HG03064 (cell line): Measurements from ENCODE around the gene TLX1.
"Not testable (repeated sequence)": the region's sequence is repeated elsewhere in the genome, so short reads cannot be mapped to it uniquely, and the experiment has no call there.

Source experiments
- ATAC-seq: cut with Tn5 transposase; IDR thresholded peaks from one replicate; pipeline ENCODE4 v1.9.1; 2021; ENCODE audit warnings: low read depth; ENCODE audit not compliant: unreplicated experiment

The TLX1 gene

GRCh38 chr10:101146392-101147251 is 15.5 kb downstream of the TLX1 start:
- ATAC-seq, result no peak

GRCh38 chr10:101151395-101151794 is 20.3 kb downstream of the TLX1 start:
- no peak for ATAC-seq

DNA sequence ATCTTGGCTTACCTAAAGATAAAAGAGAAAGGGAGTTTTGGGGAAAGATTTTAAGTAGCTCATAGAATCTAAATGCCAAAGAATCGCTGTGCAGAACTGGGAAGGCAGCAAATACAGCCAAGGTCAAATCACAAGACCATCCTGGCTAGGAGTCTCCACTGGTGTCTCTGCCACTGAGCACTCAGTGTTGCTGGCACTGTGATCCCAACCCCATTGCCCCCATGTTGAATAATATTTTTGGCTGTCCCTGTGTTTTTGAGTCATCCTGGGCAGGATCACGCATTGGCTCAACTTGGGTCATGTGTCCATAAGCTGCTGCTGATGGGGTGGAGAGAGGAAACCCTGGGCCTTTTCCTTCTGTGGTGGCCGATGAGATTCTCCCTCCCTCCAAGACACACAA is 21.2 kb downstream of the TLX1 start:
- no peak for ATAC-seq

DNA sequence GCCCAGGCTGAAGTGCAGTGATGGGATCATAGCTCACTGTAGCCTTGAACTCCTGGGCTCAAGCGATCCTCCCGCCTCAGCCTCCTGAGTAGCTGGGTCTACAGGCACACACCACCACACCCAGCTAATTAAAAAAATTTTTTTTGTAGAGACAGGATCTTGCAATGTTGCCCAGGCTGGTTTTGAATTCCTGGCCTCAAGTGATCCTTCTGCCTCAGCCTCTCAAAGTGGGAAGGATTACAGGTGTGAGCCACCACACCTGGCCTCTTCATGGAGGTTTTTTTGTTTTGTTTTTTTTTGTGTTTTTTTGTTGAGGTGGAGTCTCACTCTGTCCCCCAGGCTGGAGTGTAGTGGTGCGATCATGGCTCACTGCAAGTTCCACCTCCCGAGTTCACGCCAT is 23.4 kb downstream of the TLX1 start:
- ATAC-seq, result not testable (repeated sequence)

DNA sequence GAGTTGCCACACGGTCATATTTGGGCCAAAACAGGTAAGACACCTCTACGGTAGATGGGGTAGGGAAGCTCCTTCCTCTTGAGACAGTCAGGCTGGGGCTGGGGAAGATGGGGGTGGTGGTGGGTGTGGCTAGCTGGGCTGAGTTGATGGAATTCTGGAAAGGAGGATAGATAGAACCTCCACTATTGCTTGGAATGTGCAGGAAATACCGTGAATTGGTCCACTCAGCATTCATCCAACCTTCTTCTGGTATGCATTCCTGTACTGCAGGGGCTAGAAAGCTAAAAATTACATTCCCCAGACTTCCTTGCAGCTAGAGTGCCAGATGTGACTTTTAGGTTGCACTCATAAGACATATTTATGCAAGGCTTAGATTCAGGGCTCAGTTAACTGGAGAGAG is 24.8 kb downstream of the TLX1 start:
- ATAC-seq, result no peak

DNA sequence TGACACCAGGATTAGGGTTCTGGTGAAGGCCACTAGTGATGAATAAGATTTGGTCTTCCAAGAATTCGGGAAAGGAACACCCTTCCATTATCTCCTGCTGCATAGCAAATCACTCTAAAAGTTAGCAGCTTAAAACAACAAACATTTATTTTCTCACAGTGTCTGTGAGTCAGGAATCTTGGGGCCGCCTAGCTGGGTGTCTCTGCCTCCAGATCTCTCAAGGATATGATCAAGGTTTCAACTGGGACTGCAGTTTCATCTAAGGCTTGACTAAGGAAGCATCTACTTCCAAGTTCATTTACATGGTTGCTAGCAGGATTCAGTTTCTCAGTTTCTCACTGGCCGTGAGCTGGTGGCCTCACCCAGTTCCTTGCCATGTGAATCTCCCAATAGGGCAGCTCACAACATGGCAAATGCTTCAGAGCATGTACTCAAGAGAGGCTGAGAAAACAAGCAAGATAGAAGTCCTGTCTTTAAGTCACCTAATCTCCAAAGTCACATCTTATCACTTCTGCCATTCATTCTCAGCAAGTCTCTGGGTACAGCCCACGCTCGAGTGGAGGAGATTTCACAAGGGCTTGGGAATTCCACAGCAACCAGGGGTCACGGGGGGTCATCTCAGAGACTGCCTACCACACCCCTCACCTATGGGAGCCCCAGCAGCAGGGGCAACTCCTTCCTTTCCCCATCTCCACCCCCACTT is 26.8 kb downstream of the TLX1 start:
- ATAC-seq, result no peak

DNA sequence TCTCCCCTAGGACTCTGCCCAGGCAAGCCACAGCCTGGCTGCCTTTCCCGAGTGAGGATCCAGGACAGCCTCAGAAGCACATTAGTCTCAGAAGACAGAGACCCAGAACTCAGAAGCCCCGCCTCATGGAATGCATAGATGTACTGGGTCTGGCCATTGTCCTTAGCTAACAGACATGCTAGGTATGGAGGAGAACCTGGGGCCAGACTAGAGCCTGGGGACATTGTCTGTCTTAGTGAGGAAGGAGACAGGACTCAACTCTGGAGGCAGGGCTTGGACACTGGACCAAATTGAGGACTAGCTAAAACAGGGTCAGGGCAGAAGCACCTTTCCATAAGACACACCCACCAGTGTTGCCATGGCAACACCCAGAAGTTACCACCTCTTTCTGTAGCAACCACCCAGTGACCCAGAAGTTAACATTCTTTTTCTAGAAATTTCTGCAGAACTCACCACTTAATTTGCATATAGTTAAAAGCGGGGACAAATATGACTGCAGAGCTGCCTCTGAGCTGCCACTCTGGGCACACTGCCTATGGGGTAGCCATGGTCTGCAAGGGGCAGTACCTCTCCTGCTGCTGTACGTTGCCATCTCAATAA is 27.5 kb downstream of the TLX1 start:
- no peak for ATAC-seq

DNA sequence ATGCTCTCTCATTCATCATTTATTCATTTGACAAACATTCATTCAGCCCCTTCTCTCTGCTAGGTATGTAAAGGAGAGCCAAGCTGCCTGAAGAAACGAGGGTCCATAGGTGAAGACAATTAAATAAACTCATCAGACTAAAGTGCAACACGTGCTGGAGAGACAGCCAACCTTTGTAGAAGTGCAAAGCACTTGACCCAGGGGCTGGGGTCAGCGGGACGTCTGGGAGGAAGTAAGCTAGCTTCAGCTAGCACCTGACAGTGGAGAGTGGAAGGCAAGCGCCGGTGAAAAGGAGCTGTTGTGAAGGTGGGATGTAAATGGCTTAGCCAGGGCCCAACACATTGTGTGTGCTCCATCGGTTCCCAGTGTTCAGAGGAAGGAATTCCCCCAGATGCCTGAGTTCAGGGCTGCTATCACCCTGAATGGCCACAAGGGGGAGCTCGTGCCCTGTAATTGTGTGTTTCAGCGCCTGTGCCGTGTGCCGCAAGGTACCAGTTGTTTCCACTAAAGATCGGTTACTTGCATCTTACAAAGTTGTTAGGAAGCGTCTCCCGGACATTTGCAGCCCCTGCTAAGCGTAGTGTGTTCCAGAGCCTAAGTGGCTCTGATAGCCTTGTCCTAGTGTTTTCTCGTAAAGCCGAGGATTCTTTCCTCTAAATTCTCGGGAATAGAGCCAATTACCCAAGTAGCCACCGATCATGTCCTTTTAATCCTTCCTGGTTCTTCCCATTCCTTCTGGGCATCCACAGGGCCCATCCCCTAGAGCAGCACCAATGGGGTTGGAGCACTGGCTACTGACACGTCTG is 30.6 kb downstream of the TLX1 start:
- ATAC-seq, result no peak

- ATAC-seq, result no peak
Observed at GRCh38 chr10:101162677-101163076, 31.6 kb downstream of the TLX1 start.

GRCh38 chr10:101164020-101164419 is 32.9 kb downstream of the TLX1 start:
- ATAC-seq, result no peak

- ATAC-seq, result no peak
Observed at GRCh38 chr10:101165736-101166135, 34.6 kb downstream of the TLX1 start.

GRCh38 chr10:101166430-101166829 is 35.3 kb downstream of the TLX1 start:
- no peak for ATAC-seq

DNA sequence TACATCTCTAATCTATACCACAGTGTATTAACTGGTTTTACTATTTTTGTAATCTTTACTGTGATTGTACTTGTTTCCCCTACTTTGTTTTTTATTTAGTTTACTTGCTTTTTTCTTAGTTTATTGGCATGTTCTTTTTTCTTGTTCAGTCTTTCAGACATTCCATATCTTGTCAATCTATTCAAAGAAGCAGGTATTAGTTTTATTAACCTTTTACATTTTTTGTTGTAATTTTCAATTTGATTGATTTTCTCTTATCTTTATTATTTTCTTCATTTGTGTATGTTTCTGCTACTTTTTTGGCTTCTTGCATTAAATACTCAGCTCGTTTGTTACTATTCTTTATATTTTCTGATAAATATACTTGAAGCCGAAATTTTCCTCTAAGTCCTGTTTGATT is 41.6 kb downstream of the TLX1 start:
- no peak for ATAC-seq

DNA sequence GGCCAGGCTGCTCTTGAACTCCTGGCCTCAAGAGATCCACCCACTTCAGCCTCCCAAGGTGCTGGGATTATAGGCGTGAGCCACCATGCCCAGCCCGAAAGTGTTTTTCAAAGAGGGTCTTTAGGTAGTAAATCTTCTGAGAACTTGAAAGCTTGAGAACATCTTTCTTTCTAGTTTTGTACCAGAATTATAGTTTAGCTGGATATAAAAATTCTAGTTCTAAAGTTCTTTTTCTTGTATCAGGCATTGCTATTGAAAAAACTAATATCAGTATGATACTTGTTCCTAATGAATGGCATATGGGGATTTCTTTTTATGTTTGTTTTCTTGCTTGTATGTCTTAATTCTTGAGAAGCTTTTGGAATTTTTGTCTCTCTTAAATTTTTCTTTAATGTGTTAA is 43.2 kb downstream of the TLX1 start:
- ATAC-seq, result no peak

DNA sequence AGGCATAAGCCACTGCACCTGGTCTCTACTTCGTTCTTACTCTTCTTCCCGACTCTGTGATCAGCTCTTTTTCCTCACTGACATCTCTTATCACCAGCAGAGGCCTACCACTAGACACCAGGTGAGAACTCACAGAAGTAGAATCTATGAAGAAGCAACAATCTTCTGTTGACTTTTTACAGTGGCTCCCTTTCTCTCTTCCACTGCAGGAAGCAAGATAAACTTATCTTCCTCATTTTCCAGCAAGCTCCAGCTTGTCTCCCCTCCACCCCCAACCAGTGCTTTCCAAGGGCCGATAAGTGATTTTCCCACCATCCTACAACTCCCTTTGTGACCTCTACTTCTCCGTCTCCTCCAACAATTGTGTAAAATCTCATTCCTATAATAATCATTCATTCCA is 45.5 kb downstream of the TLX1 start:
- ATAC-seq, result no peak

DNA sequence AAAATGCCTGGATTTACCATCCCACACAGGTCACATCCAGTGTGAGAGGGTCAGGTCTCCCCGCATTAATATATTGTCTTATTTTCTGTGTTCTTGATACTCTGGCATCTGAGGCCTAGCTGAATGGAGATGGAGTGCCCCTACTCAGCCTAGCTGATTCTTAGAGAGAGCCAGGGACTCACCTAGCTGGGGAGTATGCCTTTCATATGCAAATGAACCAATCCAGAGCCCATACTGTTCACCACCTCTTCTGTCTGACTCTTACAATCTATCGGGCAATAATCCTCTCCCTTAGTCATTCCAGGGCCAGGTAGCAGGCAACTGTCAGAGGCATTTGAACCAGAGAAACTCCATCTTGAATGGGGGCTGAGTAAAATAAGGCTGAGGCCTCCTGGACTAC is 51.8 kb downstream of the TLX1 start:
- ATAC-seq, result no peak

DNA sequence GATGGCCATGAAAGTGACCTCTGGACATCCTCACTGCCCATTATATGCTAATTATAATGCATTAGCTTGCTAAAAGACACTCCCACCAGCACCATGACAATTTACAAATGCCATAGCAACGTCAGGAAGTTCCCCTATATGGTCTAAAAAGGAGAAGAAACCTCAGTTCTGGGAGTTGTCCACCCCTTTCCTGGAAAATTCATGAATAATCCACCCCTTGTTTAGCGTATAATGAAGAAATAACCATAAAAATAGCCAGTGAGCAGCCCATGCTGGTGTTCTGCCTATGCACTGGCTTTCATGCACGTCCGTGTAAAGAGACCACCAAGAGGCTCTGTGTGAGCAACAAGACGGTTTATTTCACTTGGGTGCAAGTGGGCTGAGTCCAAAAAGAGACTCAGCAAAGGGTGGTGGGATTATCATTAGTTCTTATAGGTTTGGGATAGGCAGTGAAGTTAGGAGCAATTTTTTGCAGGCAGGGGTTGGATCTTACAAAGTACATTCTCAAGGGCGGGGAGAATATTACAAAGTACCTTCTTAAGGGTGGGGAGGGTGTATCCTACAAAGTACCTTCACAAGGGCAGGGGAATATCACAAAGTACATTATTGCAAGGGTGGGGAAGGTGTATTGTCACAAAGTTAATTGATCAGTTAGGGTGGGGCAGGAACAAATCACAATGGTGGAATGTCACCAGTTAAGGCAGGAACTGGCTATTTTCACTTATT is 52.5 kb downstream of the TLX1 start:
- no peak for ATAC-seq
